ENCODE measurements around the gene CNR2.
"Not testable (repeated sequence)": the region's sequence is repeated elsewhere in the genome, so short reads cannot be mapped to it uniquely, and the experiment has no call there.

The CNR2 gene

GRCh38 chr1:23913212-23913880, at the start of gene CNR2:
TSS of gene CNR2 (minus strand) at chr1:23913362. CDS start at chr1:23875617, 37,745 bp downstream.
- Histone ChIP-seq H3K9ac (no peak within 1 kb of the TSS), H3K36me3 (ENCODE audit: insufficient read depth) (no peaks in the 10 kb centered on the region), H3K4me2 (no peak within 1 kb of the TSS), H3K4me3 (IDR thresholded peaks at IDR 0.05; ENCODE audit: insufficient read depth, low read depth, low read length) (no peak within 1 kb of the TSS), H3K27ac (no peak within 1 kb of the TSS), H4K20me1 (ENCODE audit: insufficient read depth) (no peaks in the 10 kb centered on the region), H3K27me3 (ENCODE audit: insufficient read depth, low read depth) (no peaks in the 10 kb centered on the region), H3K4me1 (ENCODE audit: low read depth, poor library complexity, severe bottlenecking) (peaks cover 24% of the 10 kb centered on the region), H3K79me2 (ENCODE audit: insufficient read depth, low read depth) (no peaks in the 10 kb centered on the region), H2AFZ (ENCODE audit: low read depth) (no peak within 1 kb of the TSS)
- TF ChIP-seq CTCF (conservative IDR thresholded peaks at IDR 0.05; ENCODE audit: low read depth, low read length): no peak

GRCh38 chr1:23960291-23961020, 47.3 kb upstream of the CNR2 start:
- H3K4me3 ChIP-seq (IDR thresholded peaks at IDR 0.05; ENCODE audit: insufficient read depth, low read depth, low read length): no peak overlapping the region
- H3K9ac ChIP-seq: peak overlapping the region; percentile 92
- peaks cover 44% of the 10 kb centered on the region for H3K79me2 ChIP-seq (ENCODE audit: insufficient read depth, low read depth)
- no peaks in the 10 kb centered on the region for H3K36me3 ChIP-seq (ENCODE audit: insufficient read depth)
- no peak for TF ChIP-seq CTCF (conservative IDR thresholded peaks at IDR 0.05; ENCODE audit: low read depth, low read length)
- peak overlapping the region; percentile 74 for H3K4me2 ChIP-seq
- H3K4me1 ChIP-seq (ENCODE audit: low read depth, poor library complexity, severe bottlenecking): peaks cover 39% of the 10 kb centered on the region
- H3K27ac ChIP-seq: peak overlapping the region; percentile 97
- H2AFZ ChIP-seq (ENCODE audit: low read depth): no peak overlapping the region
- no peaks in the 10 kb centered on the region for H3K27me3 ChIP-seq (ENCODE audit: insufficient read depth, low read depth)
- peaks cover 3% of the 10 kb centered on the region; the same call in 1 of the 2 replicates for H4K20me1 ChIP-seq (ENCODE audit: insufficient read depth)

- Histone ChIP-seq H3K4me2 (peak within 1 kb of the TSS; percentile 74), H3K9ac (peak within 1 kb of the TSS; percentile 92), H3K4me1 (ENCODE audit: low read depth, poor library complexity, severe bottlenecking) (peaks cover 31% of the 10 kb centered on the region), H3K4me3 (IDR thresholded peaks at IDR 0.05; ENCODE audit: insufficient read depth, low read depth, low read length) (no peak within 1 kb of the TSS), H3K36me3 (ENCODE audit: insufficient read depth) (no peaks in the 10 kb centered on the region), H3K27ac (peak within 1 kb of the TSS; percentile 97), H2AFZ (ENCODE audit: low read depth) (peak within 1 kb of the TSS; percentile 61), H4K20me1 (ENCODE audit: insufficient read depth) (peaks cover 3% of the 10 kb centered on the region; the same call in 1 of the 2 replicates), H3K27me3 (ENCODE audit: insufficient read depth, low read depth) (no peaks in the 10 kb centered on the region), H3K79me2 (ENCODE audit: insufficient read depth, low read depth) (peaks cover 36% of the 10 kb centered on the region)
- no peak for TF ChIP-seq CTCF (conservative IDR thresholded peaks at IDR 0.05; ENCODE audit: low read depth, low read length)
Observed at GRCh38 chr1:23959461-23960290, 46.5 kb upstream of the CNR2 start, which contains the start of gene PNRC2. TSS of gene PNRC2 (plus strand) at chr1:23959828. CDS start at chr1:23961458, 1,630 bp downstream.

GRCh38 chr1:23958810-23959460, 45.8 kb upstream of the CNR2 start:
- peaks cover 24% of the 10 kb centered on the region for H3K4me1 ChIP-seq (ENCODE audit: low read depth, poor library complexity, severe bottlenecking)
- H3K4me3 ChIP-seq (IDR thresholded peaks at IDR 0.05; ENCODE audit: insufficient read depth, low read depth, low read length): no peak overlapping the region
- no peaks in the 10 kb centered on the region for H3K36me3 ChIP-seq (ENCODE audit: insufficient read depth)
- peak overlapping the region; percentile 97 for H3K27ac ChIP-seq
- no peaks in the 10 kb centered on the region for H3K27me3 ChIP-seq (ENCODE audit: insufficient read depth, low read depth)
- peaks cover 28% of the 10 kb centered on the region for H3K79me2 ChIP-seq (ENCODE audit: insufficient read depth, low read depth)
- TF ChIP-seq CTCF (conservative IDR thresholded peaks at IDR 0.05; ENCODE audit: low read depth, low read length): no peak; the same call in 1 of the 2 replicates
- H2AFZ ChIP-seq (ENCODE audit: low read depth): peak overlapping the region; percentile 61
- peak overlapping the region; percentile 67 for H3K4me2 ChIP-seq
- peak overlapping the region; percentile 92 for H3K9ac ChIP-seq
- peaks cover under 1% of the 10 kb centered on the region; the same call in 1 of the 2 replicates for H4K20me1 ChIP-seq (ENCODE audit: insufficient read depth)

- H3K27ac ChIP-seq: peak overlapping the region; percentile 97
- H3K36me3 ChIP-seq (ENCODE audit: insufficient read depth); H4K20me1 ChIP-seq (ENCODE audit: insufficient read depth); H3K4me3 ChIP-seq (IDR thresholded peaks at IDR 0.05; ENCODE audit: insufficient read depth, low read depth, low read length); H3K27me3 ChIP-seq (ENCODE audit: insufficient read depth, low read depth): not testable (repeated sequence)
- peaks cover 17% of the 10 kb centered on the region for H3K4me1 ChIP-seq (ENCODE audit: low read depth, poor library complexity, severe bottlenecking)
- peaks cover 22% of the 10 kb centered on the region for H3K79me2 ChIP-seq (ENCODE audit: insufficient read depth, low read depth)
- peak overlapping the region; percentile 67 for H3K4me2 ChIP-seq
- H3K9ac ChIP-seq: peak overlapping the region; percentile 92; the same call in 1 of the 2 replicates
- peak overlapping the region; percentile 61 for H2AFZ ChIP-seq (ENCODE audit: low read depth)
Observed at GRCh38 chr1:23958040-23958809, 45.1 kb upstream of the CNR2 start.
